HCT116 (cell line): ENCODE measurements around the gene TMEM116. TPM values are rescaled to one million over a fixed set of nuclear protein-coding genes. Genes with fewer than 3 reads are reported as not detected.

ENCODE experiments used
- ATAC-seq: fragments of 200-7000 bp; cut with Tn5 transposase; 2 replicates; pipeline ENCODE4 v1.9.1; 2020; ENCODE audit warnings: mild to moderate bottlenecking, moderate library complexity
- BruUV-seq: library from RNA; stranded (reverse); fragments of 400-500 nt; replicated peaks from 2 replicates; lab custom pipeline; 2021; lab: Mats Ljungman, UMichigan
- CTCF ChIA-PET: fragments of 300-600 bp; sonication (Branson Sonifier 250); formaldehyde crosslinking; loops from one replicate; lab custom pipeline; 2021; ENCODE audit warnings: antibody characterized with exemption; lab: Charles Lee
- POLR2A ChIA-PET: fragments of 300-600, 350-600 bp; sonication (Branson Sonifier 250); formaldehyde crosslinking; loops from one replicate; lab custom pipeline; 2021; ENCODE audit warnings: antibody characterized with exemption; lab: Charles Lee
- RAD21 ChIA-PET, 2 experiments: fragments of 300-600 bp; sonication (Branson Sonifier 250); formaldehyde crosslinking; loops; one replicate each; lab custom pipeline; 2023; ENCODE audit warnings: low total read pairs in 2 of 2; ENCODE audit not compliant: uncharacterized antibody in 2 of 2, unreplicated experiment in 2 of 2, low non-redundant PET in 1 of 2; lab: Charles Lee
- DNase-seq: peaks from one replicate; pipeline ENCODE4 v3.0.0-alpha.2; 2010; ENCODE audit warnings: low read depth, low spot score
- H2AFZ ChIP-seq: fragments of 200-600 bp; shearing (Covaris generic), sonication (generic); 2 replicates; pipeline ENCODE4 v1.6.1; 2017; ENCODE audit warnings: low read depth, mixed run types, mixed read lengths, antibody characterized with exemption, low read length; ENCODE audit not compliant: poor library complexity, severe bottlenecking
- H3K27ac ChIP-seq: 2 replicates; pipeline ENCODE4 v1.5.1; 2012; ENCODE audit warnings: low read depth, low read length
- H3K27me3 ChIP-seq: fragments of 200-600 bp; sonication (generic); 2 replicates; pipeline ENCODE4 v1.6.1; 2016; ENCODE audit warnings: mixed run types, low read length, mixed read lengths; ENCODE audit not compliant: insufficient read depth
- H3K36me3 ChIP-seq, 2 experiments: fragments of 200-500 bp in 1 of 2; fragments of 200-600 bp in 1 of 2; sonication (Bioruptor generic) in 1 of 2; sonication (generic) in 1 of 2; 2 replicates each; pipeline versions ENCODE4 v1.5.1 to v1.6.1; 2014 to 2016; ENCODE audit warnings: low read length in 2 of 2, inconsistent platforms in 1 of 2, mixed read lengths in 1 of 2, mixed run types in 1 of 2; ENCODE audit not compliant: insufficient read depth in 2 of 2, control insufficient read depth in 1 of 2
- H3K4me1 ChIP-seq, 2 experiments: fragments of 200-600 bp in 1 of 2; sonication (generic) in 1 of 2; 2 replicates each; pipeline versions ENCODE4 v1.5.1 to v1.6.1; 2012 to 2017; ENCODE audit warnings: low read length in 2 of 2, inconsistent platforms in 1 of 2, mild to moderate bottlenecking in 1 of 2, mixed read lengths in 1 of 2, mixed run types in 1 of 2, moderate library complexity in 1 of 2; ENCODE audit not compliant: insufficient read depth in 2 of 2, control insufficient read depth in 1 of 2
- H3K4me2 ChIP-seq: fragments of 200-600 bp; sonication (generic); 2 replicates; pipeline ENCODE4 v1.6.1; 2017; ENCODE audit warnings: mixed run types, low read length, mixed read lengths
- H3K4me3 ChIP-seq, 2 experiments: fragments of 200-600 bp in 1 of 2; sonication (generic) in 1 of 2; replicated peaks in 1 of 2; 2 replicates each; pipeline ENCODE4 v1.5.1; 2011 to 2016; ENCODE audit warnings: low read length in 2 of 2, control low read depth in 1 of 2, low read depth in 1 of 2, mild to moderate bottlenecking in 1 of 2, mixed read lengths in 1 of 2, mixed run types in 1 of 2
- H3K79me2 ChIP-seq: fragments of 200-600 bp; sonication (generic); 2 replicates; pipeline ENCODE4 v1.6.1; 2017; ENCODE audit warnings: mild to moderate bottlenecking, mixed run types, low read length, moderate library complexity, mixed read lengths; ENCODE audit not compliant: insufficient read depth
- H3K9ac ChIP-seq: fragments of 200-600 bp; sonication (generic); 2 replicates; pipeline ENCODE4 v1.6.1; 2016; ENCODE audit warnings: low read length, mixed read lengths
- H3K9me2 ChIP-seq: fragments of 200-600 bp; sonication (generic), shearing (Covaris generic); 2 replicates; pipeline ENCODE4 v1.6.1; 2017; ENCODE audit warnings: mixed run types, mild to moderate bottlenecking, moderate library complexity; ENCODE audit not compliant: insufficient read depth
- H3K9me3 ChIP-seq, 2 experiments: fragments of 200-500 bp in 1 of 2; fragments of 200-600 bp in 1 of 2; sonication (Bioruptor generic) in 1 of 2; sonication (generic) in 1 of 2; 2 replicates each; pipeline ENCODE4 v1.6.1; 2014 to 2017; ENCODE audit warnings: low read length in 2 of 2, mixed read lengths in 2 of 2, inconsistent platforms in 1 of 2, low read depth in 1 of 2, mild to moderate bottlenecking in 1 of 2, mixed run types in 1 of 2, moderate library complexity in 1 of 2; ENCODE audit not compliant: control insufficient read depth in 1 of 2, insufficient read depth in 1 of 2
- H4K20me1 ChIP-seq: fragments of 200-600 bp; sonication (generic), shearing (Covaris generic); 2 replicates; pipeline ENCODE4 v1.6.1; 2017; ENCODE audit warnings: mixed run types, mild to moderate bottlenecking, moderate library complexity; ENCODE audit not compliant: insufficient read depth
- ATF3 ChIP-seq: IDR thresholded peaks from 2 replicates; pipeline ENCODE4 v1.6.1; 2012
- CBX3 ChIP-seq: IDR thresholded peaks from 2 replicates; pipeline ENCODE4 v1.6.1; 2012; ENCODE audit warnings: low read depth
- CEBPB ChIP-seq: IDR thresholded peaks from 2 replicates; pipeline ENCODE4 v1.6.1; 2012; ENCODE audit warnings: low read depth
- EGR1 ChIP-seq: IDR thresholded peaks from 2 replicates; pipeline ENCODE4 v1.6.1; 2012; ENCODE audit warnings: low read depth
- EZH2 ChIP-seq: fragments of 200-600 bp; sonication (generic); IDR thresholded peaks from 2 replicates; pipeline ENCODE4 v1.6.1; 2017; ENCODE audit warnings: antibody characterized with exemption, mixed run types
- FOSL1 ChIP-seq: IDR thresholded peaks from 2 replicates; pipeline ENCODE4 v1.6.1; 2012; ENCODE audit warnings: low read depth
- JUND ChIP-seq: IDR thresholded peaks from 2 replicates; pipeline ENCODE4 v1.6.1; 2012
- POLR2AphosphoS5 ChIP-seq: IDR thresholded peaks from 2 replicates; pipeline ENCODE4 v1.6.1; 2011; ENCODE audit warnings: mild to moderate bottlenecking, low read depth, low read length, moderate library complexity
- RAD21 ChIP-seq: IDR thresholded peaks from 2 replicates; pipeline ENCODE4 v1.6.1; 2012; ENCODE audit warnings: low read depth, mild to moderate bottlenecking
- REST ChIP-seq: IDR thresholded peaks from 2 replicates; pipeline ENCODE4 v1.6.1; 2012; ENCODE audit warnings: low read depth
- SP1 ChIP-seq: IDR thresholded peaks from 2 replicates; pipeline ENCODE4 v1.6.1; 2012; ENCODE audit warnings: low read depth
- SRF ChIP-seq: IDR thresholded peaks from 2 replicates; pipeline ENCODE4 v1.6.1; 2012; ENCODE audit warnings: low read depth
- YY1 ChIP-seq: IDR thresholded peaks from 2 replicates; pipeline ENCODE4 v1.6.1; 2011; ENCODE audit warnings: low read length, low read depth, moderate library complexity, mild to moderate bottlenecking; ENCODE audit not compliant: insufficient replicate concordance; ENCODE audit errors: extremely low read depth
- ZBTB33 ChIP-seq: IDR thresholded peaks from 2 replicates; pipeline ENCODE4 v1.6.1; 2011; ENCODE audit warnings: mild to moderate bottlenecking, low read length, moderate library complexity; ENCODE audit not compliant: insufficient replicate concordance; ENCODE audit errors: extremely low read depth
- ZFX ChIP-seq: fragments of 450-650 bp; IDR thresholded peaks from 2 replicates; pipeline ENCODE4 v1.6.1; 2017
- ZNF274 ChIP-seq: fragments of 200-500 bp; sonication (Bioruptor generic); IDR thresholded peaks from 2 replicates; pipeline ENCODE4 v1.6.1; 2014; ENCODE audit warnings: mild to moderate bottlenecking, low read depth, low read length, inconsistent platforms
- intact Hi-C: fragments of 100-400 bp; cut with micrococcal nuclease; formaldehyde crosslinking; loops from 2 replicates; pipeline ENCODE4 v1.10.0; 2022
- total RNA-seq: library from RNA; stranded (reverse); gene quantifications from one replicate; pipeline ENCODE4 v1.2.1, GENCODE V29; 2021; ENCODE audit not compliant: unreplicated experiment

The TMEM116 gene
- total RNA-seq, 1 experiment from 2014 or later, result 6.8 TPM

GRCh38 chr12:111998015-111998414, 14.9 kb downstream of the TMEM116 start:
- no peak overlapping the region for H3K9ac ChIP-seq
- TF ChIP-seq REST (no peak), SP1 (no peak), EZH2 (no peak), EGR1 (no peak), YY1 (no peak), FOSL1 (no peak), CEBPB (no peak), CBX3 (no peak), JUND (no peak), ZFX (no peak), POLR2AphosphoS5 (no peak), SRF (no peak), ATF3 (no peak), RAD21 (no peak), ZNF274 (no peak), ZBTB33 (no peak)
- TF ChIP-seq, all 23 proteins: peak for 0
- H3K27ac ChIP-seq, result no peak overlapping the region
- DNase-seq, result no peak
- no peaks in the 10 kb centered on the region for H3K9me3 ChIP-seq
- H3K4me3 ChIP-seq, result no peak overlapping the region
- H3K4me2 ChIP-seq, result no peak overlapping the region
- 0 out of 4 replicates have a peak, but pooled peaks cover 2 to 5% of the 10 kb centered on the region in 2 experiments for H3K4me1 ChIP-seq
- POLR2A ChIA-PET, result no interaction called here
- H2AFZ ChIP-seq, result no peak overlapping the region
- BruUV-seq, result no TSS peak
- CTCF ChIA-PET, result no interaction called here
- H3K27me3 ChIP-seq, result no peaks in the 10 kb centered on the region
- no peaks in the 10 kb centered on the region for H3K79me2 ChIP-seq
- H4K20me1 ChIP-seq, result no peaks in the 10 kb centered on the region
- intact Hi-C loops, result no loop called here
- H3K36me3 ChIP-seq, result no peaks in the 10 kb centered on the region
- RAD21 ChIA-PET, result no interaction called here
- H3K9me2 ChIP-seq, result no peaks in the 10 kb centered on the region
- ATAC-seq, result no peak
